ENCODE measurements around the gene FAM217A.
A peak's percentile ranks its signal among the peaks of the same experiment; 100 is the strongest.

Gene FAM217A

DNA sequence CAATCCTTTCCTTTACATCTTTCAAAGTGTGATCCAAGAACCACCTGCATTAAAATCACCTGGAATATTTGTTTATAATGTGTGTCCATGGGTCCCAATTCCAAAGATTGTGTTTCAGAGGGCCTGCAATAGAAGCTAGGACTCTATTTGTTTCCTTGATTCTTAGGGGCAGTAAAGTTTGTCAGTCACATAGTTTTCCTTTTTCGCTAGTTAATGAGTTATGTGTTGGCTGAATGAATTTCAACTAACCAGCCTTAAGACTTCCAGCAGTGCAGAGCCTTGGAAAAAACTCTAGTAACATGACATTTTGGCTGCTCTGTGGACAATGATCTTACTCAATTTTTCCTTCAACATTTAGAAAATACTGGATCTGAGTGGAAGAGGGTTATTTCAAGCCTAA lies 11.3 kb downstream of the FAM217A start:
- no peak overlapping the region for H3K4me3 ChIP-seq (replicated peaks in 1 of 2; ENCODE audit: low read depth in 2 of 2, low read length in 2 of 2)
- no peak for TF ChIP-seq CTCF (IDR thresholded peaks at IDR 0.05; ENCODE audit: low read depth, low read length)
- no peak for DNase-seq (ENCODE audit: low read depth in 2 of 2)

DNA sequence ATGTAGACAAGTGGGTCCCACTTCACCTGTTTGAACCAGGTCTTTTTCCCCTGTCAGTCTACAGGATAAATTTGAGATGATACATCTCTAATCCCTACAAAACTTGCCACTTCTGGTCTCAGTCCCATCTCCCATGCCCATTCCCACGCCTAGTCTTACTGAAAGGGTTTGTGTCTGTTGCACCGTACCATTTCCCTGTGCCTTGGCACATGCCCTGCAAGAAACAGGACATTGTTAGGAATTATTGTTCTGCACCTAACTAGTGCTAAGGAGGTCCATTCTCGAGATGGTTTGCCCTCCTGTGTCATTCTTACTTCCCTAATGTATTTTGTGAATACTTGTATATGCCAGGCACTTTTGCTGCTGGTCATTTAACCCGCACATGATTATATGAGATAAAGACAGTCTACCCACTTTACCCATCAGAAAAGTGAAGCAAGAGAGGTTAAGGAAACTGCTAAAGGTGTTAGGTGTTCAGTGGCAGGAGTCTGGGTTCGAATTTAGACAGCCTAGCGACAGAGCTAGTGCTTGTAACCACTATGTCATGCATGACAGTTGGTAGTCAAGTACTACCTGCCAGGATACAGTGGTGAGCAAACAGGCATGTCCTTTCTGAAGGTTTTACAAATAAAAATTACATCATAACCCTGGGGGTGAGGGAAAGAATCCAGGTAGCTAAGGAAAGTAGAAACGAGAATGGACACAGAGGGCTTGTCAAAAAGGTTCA lies 12.7 kb downstream of the FAM217A start:
- no peak overlapping the region for H3K4me3 ChIP-seq (replicated peaks in 1 of 2; ENCODE audit: low read depth in 2 of 2, low read length in 2 of 2)
- no peak for DNase-seq (ENCODE audit: low read depth in 2 of 2)
- no peak for TF ChIP-seq CTCF (IDR thresholded peaks at IDR 0.05; ENCODE audit: low read depth, low read length)

DNA sequence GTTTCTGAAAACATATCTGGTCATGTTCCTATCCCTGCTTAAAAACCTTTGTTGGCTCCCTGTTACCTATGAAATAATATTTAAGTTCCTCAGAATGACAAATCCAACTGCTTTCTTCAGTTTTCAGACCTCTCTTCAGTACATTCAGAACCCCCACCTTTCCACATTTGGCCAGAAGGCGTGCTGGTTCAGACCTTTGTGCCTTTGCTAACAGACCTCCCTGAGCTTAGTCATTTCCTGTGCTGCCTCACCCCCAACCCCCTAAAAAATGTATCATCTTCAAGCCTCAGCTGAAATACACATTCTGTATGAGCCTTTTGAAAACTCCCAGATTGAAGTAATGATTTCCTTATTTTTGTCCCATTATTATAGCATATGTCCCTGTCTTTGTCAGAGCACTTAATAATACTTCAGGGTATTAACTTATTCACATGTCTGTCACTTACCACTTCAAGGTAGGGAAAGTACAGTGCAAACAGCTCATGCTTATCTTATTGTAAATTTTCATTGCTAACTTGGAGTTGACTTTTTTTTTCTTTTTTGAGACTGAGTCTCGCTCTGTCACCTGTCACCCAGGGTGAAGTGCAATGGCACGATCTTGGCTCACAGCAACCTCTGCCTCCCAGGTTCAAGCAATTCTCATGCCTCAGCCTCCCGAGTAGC lies 19.7 kb downstream of the FAM217A start:
- DNase-seq (ENCODE audit: low read depth in 2 of 2): peak; percentile 67 to 93
- peak; percentile 50 for TF ChIP-seq CTCF (IDR thresholded peaks at IDR 0.05; ENCODE audit: low read depth, low read length)
- peak overlapping the region in 1 of 2 donors; percentile 6 for H3K4me3 ChIP-seq (replicated peaks in 1 of 2; ENCODE audit: low read depth in 2 of 2, low read length in 2 of 2)

DNA sequence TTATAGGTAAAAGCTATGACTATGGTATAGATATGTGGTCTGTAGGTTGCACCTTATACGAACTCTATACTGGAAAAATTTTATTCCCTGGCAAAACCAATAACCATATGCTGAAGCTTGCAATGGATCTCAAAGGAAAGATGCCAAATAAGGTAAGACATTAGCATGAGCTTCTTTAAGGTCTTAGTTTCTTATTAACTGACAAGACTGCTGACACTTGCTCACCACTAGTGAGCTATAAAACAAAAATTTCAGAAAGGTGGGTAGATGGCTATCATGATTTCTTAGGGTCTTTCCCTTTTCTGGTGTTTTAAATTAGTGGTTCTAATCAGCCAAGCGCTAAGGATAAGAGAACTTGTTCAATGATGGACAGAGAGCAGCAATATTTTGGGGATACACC lies 21.9 kb downstream of the FAM217A start:
- DNase-seq (ENCODE audit: low read depth in 2 of 2): no peak
- no peak for TF ChIP-seq CTCF (IDR thresholded peaks at IDR 0.05; ENCODE audit: low read depth, low read length)
- H3K4me3 ChIP-seq (replicated peaks in 1 of 2; ENCODE audit: low read depth in 2 of 2, low read length in 2 of 2): no peak overlapping the region

DNA sequence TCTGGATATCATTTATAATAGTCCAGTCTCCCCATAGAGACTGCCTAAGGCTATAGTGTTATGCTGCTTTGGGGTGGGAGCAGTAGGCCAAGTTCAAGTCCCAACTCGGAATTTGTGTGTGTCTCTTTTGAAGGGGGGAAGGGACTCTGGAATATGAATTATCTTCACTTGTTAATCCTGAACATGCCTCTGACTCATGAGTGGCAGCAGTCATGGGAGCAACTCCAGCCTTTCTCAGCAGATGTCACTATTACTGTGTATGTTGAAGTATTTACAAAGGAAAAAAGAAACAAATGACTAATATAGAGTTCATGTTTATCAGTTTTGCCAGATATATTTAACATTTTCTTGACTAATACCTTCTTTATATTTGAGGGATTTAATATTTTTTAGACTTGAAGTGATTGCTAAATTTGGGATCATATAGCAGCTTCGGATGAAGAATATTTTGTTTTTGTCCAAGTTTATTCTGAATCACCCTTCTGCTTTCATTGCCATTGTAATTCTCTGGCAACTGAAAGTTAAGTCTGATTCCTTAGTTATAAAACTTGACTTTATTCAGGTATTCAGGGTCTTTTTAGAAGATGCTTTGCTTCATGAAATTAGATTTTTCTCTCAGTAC lies 23.4 kb downstream of the FAM217A start:
- peak; percentile 74 to 89 for DNase-seq (ENCODE audit: low read depth in 2 of 2)
- TF ChIP-seq CTCF (IDR thresholded peaks at IDR 0.05; ENCODE audit: low read depth, low read length): peak; percentile 41
- H3K4me3 ChIP-seq (replicated peaks in 1 of 2; ENCODE audit: low read depth in 2 of 2, low read length in 2 of 2): no peak overlapping the region

DNA sequence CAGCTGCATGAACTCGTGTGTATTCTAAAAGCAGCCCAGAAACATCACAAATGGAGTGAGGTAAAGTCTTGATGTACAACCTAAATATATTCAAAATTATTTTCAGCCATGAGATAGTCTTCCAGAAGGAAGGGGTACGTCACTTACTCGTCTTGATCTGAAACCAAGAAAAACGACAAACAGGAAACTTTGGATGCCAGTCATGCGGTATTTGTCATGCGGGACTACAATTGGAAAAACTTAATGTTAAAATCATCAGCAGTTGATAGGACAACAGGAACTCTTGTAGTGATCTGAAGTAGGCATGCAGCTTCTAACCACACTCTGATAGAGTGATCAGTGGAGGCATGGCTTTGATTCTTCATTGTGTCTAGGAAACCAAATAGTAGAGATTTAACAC lies 29.7 kb downstream of the FAM217A start:
- DNase-seq (ENCODE audit: low read depth in 2 of 2): no peak
- TF ChIP-seq CTCF (IDR thresholded peaks at IDR 0.05; ENCODE audit: low read depth, low read length): no peak
- H3K4me3 ChIP-seq (replicated peaks in 1 of 2; ENCODE audit: low read depth in 2 of 2, low read length in 2 of 2): no peak overlapping the region
